Neuronal stem cell (in vitro differentiated cells): ENCODE data around the gene AGAP1.

Source experiments
- DNase-seq: peaks from one replicate; pipeline ENCODE4 v3.0.0-alpha.2; 2013; ENCODE audit warnings: low spot score
- H2AFZ ChIP-seq: one replicate; pipeline ENCODE4 v1.6.1; 2013; ENCODE audit warnings: mild to moderate bottlenecking, low read length, inconsistent platforms
- H2AK5ac ChIP-seq: 2 replicates; pipeline ENCODE4 v1.6.1; 2013; ENCODE audit warnings: low read depth, mild to moderate bottlenecking, inconsistent platforms, low read length, moderate library complexity, mixed read lengths
- H2BK120ac ChIP-seq: 2 replicates; pipeline ENCODE4 v1.6.1; 2013; ENCODE audit warnings: low read depth, mild to moderate bottlenecking, inconsistent platforms, low read length, moderate library complexity, mixed read lengths
- H2BK12ac ChIP-seq: one replicate; pipeline ENCODE4 v1.6.1; 2013; ENCODE audit warnings: low read length, inconsistent platforms
- H2BK15ac ChIP-seq: 2 replicates; pipeline ENCODE4 v1.6.1; 2013; ENCODE audit warnings: mild to moderate bottlenecking, low read length, inconsistent platforms, mixed read lengths
- H2BK5ac ChIP-seq: one replicate; pipeline ENCODE4 v1.6.1; 2013; ENCODE audit warnings: inconsistent platforms, mild to moderate bottlenecking, low read length, moderate library complexity
- H3K14ac ChIP-seq: one replicate; pipeline ENCODE4 v1.6.1; 2013; ENCODE audit warnings: low read length, inconsistent platforms
- H3K18ac ChIP-seq: 2 replicates; pipeline ENCODE4 v1.6.1; 2013; ENCODE audit warnings: low read length, inconsistent platforms
- H3K23ac ChIP-seq: 2 replicates; pipeline ENCODE4 v1.6.1; 2013; ENCODE audit warnings: low read depth, mild to moderate bottlenecking, mixed read lengths, low read length, inconsistent platforms; ENCODE audit not compliant: poor library complexity
- H3K27ac ChIP-seq: replicated peaks from 3 replicates; pipeline ENCODE4 v1.5.1; 2013; ENCODE audit warnings: low read length, inconsistent platforms
- H3K27me3 ChIP-seq, 3 experiments: 2 replicates each; pipeline ENCODE4 v1.6.1; 2013; ENCODE audit warnings: low read length in 3 of 3, mild to moderate bottlenecking in 2 of 3, inconsistent platforms in 1 of 3, low read depth in 1 of 3, mixed read lengths in 1 of 3, moderate library complexity in 1 of 3; ENCODE audit not compliant: control insufficient read depth in 3 of 3, insufficient read depth in 3 of 3
- H3K36me3 ChIP-seq, 2 donors: replicated peaks in 1 of 2; 2 replicates each; pipeline ENCODE4 v1.6.1; 2013; ENCODE audit warnings: low read length in 2 of 2; ENCODE audit not compliant: control insufficient read depth in 2 of 2, insufficient read depth in 2 of 2
- H3K4ac ChIP-seq: 2 replicates; pipeline ENCODE4 v1.6.1; 2013; ENCODE audit warnings: inconsistent platforms, mild to moderate bottlenecking, low read length, moderate library complexity
- H3K4me1 ChIP-seq, 2 donors: 1 replicate in 1 of 2; 2 replicates in 1 of 2; pipeline ENCODE4 v1.6.1; 2013; ENCODE audit warnings: low read length in 2 of 2, low read depth in 1 of 2; ENCODE audit not compliant: control insufficient read depth in 2 of 2, insufficient read depth in 1 of 2
- H3K4me2 ChIP-seq: one replicate; pipeline ENCODE4 v1.6.1; 2013; ENCODE audit warnings: mild to moderate bottlenecking, low read length, inconsistent platforms; ENCODE audit not compliant: insufficient read depth, poor library complexity, severe bottlenecking
- H3K4me3 ChIP-seq, 2 donors: 2 replicates each; pipeline ENCODE4 v1.5.1; 2013; ENCODE audit warnings: low read length in 2 of 2, mild to moderate bottlenecking in 2 of 2, inconsistent platforms in 1 of 2, moderate library complexity in 1 of 2
- H3K79me1 ChIP-seq: one replicate; pipeline ENCODE4 v1.6.1; 2013; ENCODE audit warnings: low read depth, mild to moderate bottlenecking, inconsistent platforms, low read length, moderate library complexity
- H3K9ac ChIP-seq: one replicate; pipeline ENCODE4 v1.6.1; 2013; ENCODE audit warnings: mild to moderate bottlenecking, low read depth, low read length, inconsistent platforms; ENCODE audit not compliant: poor library complexity
- H3K9me3 ChIP-seq, 2 donors: replicated peaks in 1 of 2; 2 replicates each; pipeline versions ENCODE3 to v1.6.1; 2013; ENCODE audit warnings: low read length in 2 of 2, mild to moderate bottlenecking in 2 of 2, inconsistent platforms in 1 of 2, low read depth in 1 of 2, mixed read lengths in 1 of 2, moderate library complexity in 1 of 2; ENCODE audit not compliant: control insufficient read depth in 2 of 2, insufficient read depth in 1 of 2
- H4K8ac ChIP-seq: one replicate; pipeline ENCODE4 v1.6.1; 2013; ENCODE audit warnings: low read depth, mild to moderate bottlenecking, inconsistent platforms, low read length, moderate library complexity
- H4K91ac ChIP-seq: one replicate; pipeline ENCODE4 v1.6.1; 2013; ENCODE audit warnings: low read length, low read depth, mild to moderate bottlenecking, inconsistent platforms; ENCODE audit not compliant: poor library complexity
- WGBS, 2 donors: extraction: QIAGEN DNeasy Blood & Tissue Kit; methylation state at CpG; one replicate each; pipeline ENCODE4 v1.1.7; 2013; ENCODE audit warnings: missing lambda C conversion rate in 2 of 2, mixed read lengths in 1 of 2; ENCODE audit not compliant: insufficient read length in 2 of 2, insufficient replicate concordance in 1 of 2; ENCODE audit errors: extremely low coverage in 2 of 2; 5-methylcytosine and 5-hydroxymethylcytosine counted together

The AGAP1 gene

GRCh38 chr2:235698028-235698427 is 204.2 kb downstream of the AGAP1 start:
- Histone ChIP-seq H2BK120ac (no peak overlapping the region), H3K36me3 (no peaks in the 10 kb centered on the region), H2AK5ac (no peak overlapping the region), H3K27me3 (no peaks in the 10 kb centered on the region), H3K4me1 (peaks cover 6% of the 10 kb centered on the region in 2 donors), H2BK15ac (no peak overlapping the region), H2BK5ac (no peak overlapping the region), H3K23ac (no peak overlapping the region), H3K4ac (no peak overlapping the region), H3K9me3 (peaks cover 4 to 17% of the 10 kb centered on the region in 2 donors), H2AFZ (no peak overlapping the region), H3K4me3 (no peak overlapping the region), H3K27ac (no peak overlapping the region), H3K18ac (no peak overlapping the region), H2BK12ac (no peak overlapping the region), H3K9ac (no peak overlapping the region), H3K79me1 (peaks cover 14% of the 10 kb centered on the region), H3K4me2 (no peak overlapping the region), H4K8ac (no peak overlapping the region), H3K14ac (no peak overlapping the region), H4K91ac (no peak overlapping the region)
- WGBS, 2 donors, result no CpG with 5 or more reads among the region's 9 CpGs
- DNase-seq, result no peak

GRCh38 chr2:235698491-235698890 is 204.6 kb downstream of the AGAP1 start:
- Histone ChIP-seq H3K14ac (no peak overlapping the region), H3K27ac (no peak overlapping the region), H3K79me1 (peaks cover 14% of the 10 kb centered on the region), H4K91ac (no peak overlapping the region), H2BK120ac (no peak overlapping the region), H3K23ac (no peak overlapping the region), H3K4me1 (peaks cover 6 to 7% of the 10 kb centered on the region in 2 donors), H3K4ac (no peak overlapping the region), H2BK12ac (no peak overlapping the region), H3K9ac (no peak overlapping the region), H4K8ac (no peak overlapping the region), H3K18ac (no peak overlapping the region), H2BK5ac (no peak overlapping the region), H2BK15ac (no peak overlapping the region), H3K4me3 (no peak overlapping the region), H3K27me3 (no peaks in the 10 kb centered on the region), H3K36me3 (no peaks in the 10 kb centered on the region), H2AFZ (no peak overlapping the region), H3K4me2 (no peak overlapping the region), H2AK5ac (no peak overlapping the region), H3K9me3 (peaks cover 4 to 17% of the 10 kb centered on the region in 2 donors)
- WGBS, 2 donors, result no CpG with 5 or more reads among the region's 7 CpGs
- no peak for DNase-seq

GRCh38 chr2:235699576-235699975 is 205.7 kb downstream of the AGAP1 start:
- no peak overlapping the region for H2BK15ac ChIP-seq
- H3K9me3 ChIP-seq, result peaks cover 4 to 17% of the 10 kb centered on the region in 2 donors
- no peak overlapping the region for H2BK120ac ChIP-seq
- H4K91ac ChIP-seq, result no peak overlapping the region
- no peak overlapping the region for H3K4me3 ChIP-seq
- peaks cover 6 to 10% of the 10 kb centered on the region in 2 donors for H3K4me1 ChIP-seq
- H3K27me3 ChIP-seq, result no peaks in the 10 kb centered on the region
- no peak overlapping the region for H4K8ac ChIP-seq
- H3K4me2 ChIP-seq, result no peak overlapping the region
- no peak overlapping the region for H2BK5ac ChIP-seq
- H3K4ac ChIP-seq, result no peak overlapping the region
- WGBS, 2 donors, result no CpG with 5 or more reads among the region's 5 CpGs
- H3K14ac ChIP-seq, result no peak overlapping the region
- no peak for DNase-seq
- no peak overlapping the region for H3K9ac ChIP-seq
- H3K18ac ChIP-seq, result peak overlapping the region; percentile 38
- H2AFZ ChIP-seq, result no peak overlapping the region
- H3K79me1 ChIP-seq, result peaks cover 15% of the 10 kb centered on the region
- H3K36me3 ChIP-seq, result no peaks in the 10 kb centered on the region
- H3K23ac ChIP-seq, result no peak overlapping the region
- no peak overlapping the region for H2AK5ac ChIP-seq
- H2BK12ac ChIP-seq, result no peak overlapping the region
- H3K27ac ChIP-seq, result no peak overlapping the region

- no peak overlapping the region for H3K9ac ChIP-seq
- no peaks in the 10 kb centered on the region for H3K36me3 ChIP-seq
- H3K27ac ChIP-seq, result no peak overlapping the region
- H2AFZ ChIP-seq, result no peak overlapping the region
- H3K18ac ChIP-seq, result no peak overlapping the region
- no peak overlapping the region for H2BK12ac ChIP-seq
- peaks cover 6 to 10% of the 10 kb centered on the region in 2 donors for H3K4me1 ChIP-seq
- no peak overlapping the region for H4K8ac ChIP-seq
- H3K4me3 ChIP-seq, result peak overlapping the region in 1 of 2 donors; percentile 2
- H3K4ac ChIP-seq, result no peak overlapping the region
- WGBS, 2 donors, result no CpG with 5 or more reads among the region's 13 CpGs
- no peak overlapping the region for H2AK5ac ChIP-seq
- peak overlapping the region; percentile 40 for H3K14ac ChIP-seq
- H2BK15ac ChIP-seq, result no peak overlapping the region
- H3K79me1 ChIP-seq, result peaks cover 9% of the 10 kb centered on the region
- no peak overlapping the region for H3K4me2 ChIP-seq
- no peaks in the 10 kb centered on the region for H3K27me3 ChIP-seq
- DNase-seq, result no peak
- H3K23ac ChIP-seq, result no peak overlapping the region
- no peak overlapping the region for H4K91ac ChIP-seq
- peaks cover 4 to 17% of the 10 kb centered on the region in 2 donors for H3K9me3 ChIP-seq
- no peak overlapping the region for H2BK5ac ChIP-seq
- H2BK120ac ChIP-seq, result no peak overlapping the region
These were observed 207.6 kb downstream of the AGAP1 start for GRCh38 chr2:235701206-235701981.
